Stimulated activated CD4-positive, alpha-beta T cell treated with anti-CD3 and anti-CD28 coated beads, Interleukin-4, amount 100 ng/mL, for 48 hours (primary cell): Measurements from ENCODE around the gene TTC32.

ENCODE experiments used
- DNase-seq, 2 donors: peaks; one replicate each; pipeline ENCODE4 v3.0.0-alpha.2; 2020; ENCODE audit warnings: low read depth in 2 of 2

The TTC32 gene

GRCh38 chr2:19876751-19877150 lies 25.0 kb downstream of the TTC32 start:
- DNase-seq: no peak

- DNase-seq: no peak
These were observed 26.5 kb downstream of the TTC32 start for GRCh38 chr2:19875280-19875679.

GRCh38 chr2:19874726-19875125 lies 27.1 kb downstream of the TTC32 start:
- DNase-seq: no peak

GRCh38 chr2:19873014-19873413 lies 28.8 kb downstream of the TTC32 start:
- DNase-seq: no peak

- no peak for DNase-seq
These were observed 29.5 kb downstream of the TTC32 start for GRCh38 chr2:19872302-19872701.

GRCh38 chr2:19871836-19872235 lies 29.9 kb downstream of the TTC32 start:
- DNase-seq: no peak

GRCh38 chr2:19870792-19871191 lies 31.0 kb downstream of the TTC32 start:
- DNase-seq: no peak

GRCh38 chr2:19868701-19869580 lies 32.8 kb downstream of the TTC32 start:
- peak; percentile 34 to 39 for DNase-seq

- no peak for DNase-seq
These were observed 33.6 kb downstream of the TTC32 start for GRCh38 chr2:19868224-19868623.

GRCh38 chr2:19866771-19867170 lies 35.0 kb downstream of the TTC32 start:
- DNase-seq: no peak

GRCh38 chr2:19865151-19865550 lies 36.6 kb downstream of the TTC32 start:
- no peak for DNase-seq

- DNase-seq: no peak
These were observed 37.4 kb downstream of the TTC32 start for GRCh38 chr2:19864381-19864780.

- DNase-seq: peak; percentile 47 to 62
These were observed 38.3 kb downstream of the TTC32 start for GRCh38 chr2:19863303-19864041.

GRCh38 chr2:19861813-19862212 lies 40.0 kb downstream of the TTC32 start:
- DNase-seq: no peak

- no peak for DNase-seq
These were observed 41.8 kb downstream of the TTC32 start for GRCh38 chr2:19860022-19860421.

- no peak for DNase-seq
These were observed 42.2 kb downstream of the TTC32 start for GRCh38 chr2:19859565-19859964.

- DNase-seq: no peak
These were observed 44.0 kb downstream of the TTC32 start for GRCh38 chr2:19857806-19858205.

- no peak for DNase-seq
These were observed 44.7 kb downstream of the TTC32 start for GRCh38 chr2:19857100-19857499.

- DNase-seq: no peak
These were observed 46.0 kb downstream of the TTC32 start for GRCh38 chr2:19855542-19856431.

GRCh38 chr2:19854596-19855541 lies 46.9 kb downstream of the TTC32 start:
- DNase-seq: no peak
